SK-N-SH (cell line): Measurements from ENCODE around the gene SCARF2. TPM values are rescaled to one million over a fixed set of nuclear protein-coding genes. Genes with fewer than 3 reads are reported as not detected.

Source experiments
- CTCF ChIA-PET: fragments of 300-600, 350-600 bp; formaldehyde crosslinking; extraction: SDS; loops from one replicate; lab custom pipeline; 2021; lab: Yijun Ruan, JAX
- POLR2A ChIA-PET: fragments of 350-600 bp; sonication (Branson Sonifier 250); formaldehyde crosslinking; extraction: SDS; loops from one replicate; lab custom pipeline; 2020; ENCODE audit warnings: antibody characterized with exemption, inconsistent platforms; lab: Yijun Ruan, JAX
- DNase-seq: peaks from one replicate; pipeline ENCODE4 v3.0.0; 2012
- H2AFZ ChIP-seq: fragments of 200-600 bp; sonication (generic); 2 replicates; pipeline ENCODE4 v1.8.1; 2016; ENCODE audit warnings: antibody characterized with exemption, mild to moderate bottlenecking, low read depth
- H3F3A ChIP-seq: fragments of 200-600 bp; sonication (generic); replicated peaks from 2 replicates; pipeline ENCODE3; 2016; ENCODE audit warnings: antibody characterized with exemption, mild to moderate bottlenecking; ENCODE audit not compliant: insufficient read depth
- H3K27ac ChIP-seq, 2 experiments: fragments of 200-500 bp in 1 of 2; fragments of 200-600 bp in 1 of 2; sonication (Bioruptor generic) in 1 of 2; sonication (generic), shearing (Covaris generic) in 1 of 2; 2 replicates each; pipeline versions ENCODE4 v1.5.1 to v1.6.1; 2014 to 2016; ENCODE audit warnings: low read depth in 2 of 2, inconsistent platforms in 1 of 2, low read length in 1 of 2, mild to moderate bottlenecking in 1 of 2, mixed read lengths in 1 of 2
- H3K27me3 ChIP-seq: fragments of 200-600 bp; sonication (generic), shearing (Covaris generic); 2 replicates; pipeline ENCODE4 v1.6.1; 2016; ENCODE audit warnings: mixed run types; ENCODE audit not compliant: insufficient read depth
- H3K36me3 ChIP-seq, 2 experiments: fragments of 200-500 bp in 1 of 2; fragments of 200-600 bp in 1 of 2; sonication (Bioruptor generic) in 1 of 2; sonication (generic) in 1 of 2; replicated peaks in 1 of 2; 2 replicates each; pipeline versions ENCODE3 to v1.5.1; 2014 to 2016; ENCODE audit warnings: low read length in 1 of 2, mild to moderate bottlenecking in 1 of 2; ENCODE audit not compliant: insufficient read depth in 2 of 2, control insufficient read depth in 1 of 2
- H3K4me1 ChIP-seq, 2 experiments: fragments of 200-500 bp in 1 of 2; fragments of 200-600 bp in 1 of 2; sonication (Bioruptor generic) in 1 of 2; sonication (generic), shearing (Covaris generic) in 1 of 2; 2 replicates each; pipeline versions ENCODE4 v1.5.1 to v1.6.1; 2014 to 2016; ENCODE audit warnings: low read depth in 1 of 2, low read length in 1 of 2, mixed run types in 1 of 2; ENCODE audit not compliant: insufficient read depth in 2 of 2, control insufficient read depth in 1 of 2
- H3K4me2 ChIP-seq: fragments of 200-600 bp; sonication (generic), shearing (Covaris generic); 2 replicates; pipeline ENCODE4 v1.6.1; 2017; ENCODE audit warnings: mixed run types
- H3K4me3 ChIP-seq, 2 experiments: fragments of 200-500 bp in 1 of 2; fragments of 200-600 bp in 1 of 2; sonication (Bioruptor generic) in 1 of 2; sonication (generic), shearing (Covaris generic) in 1 of 2; 2 replicates each; pipeline versions ENCODE4 v1.5.1 to v1.8.1; 2014 to 2016; ENCODE audit warnings: low read depth in 2 of 2, inconsistent platforms in 1 of 2, low read length in 1 of 2, mild to moderate bottlenecking in 1 of 2, mixed read lengths in 1 of 2, moderate library complexity in 1 of 2
- H3K79me2 ChIP-seq: fragments of 200-600 bp; sonication (generic); 2 replicates; pipeline ENCODE4 v1.8.1; 2017; ENCODE audit warnings: mild to moderate bottlenecking; ENCODE audit not compliant: insufficient read depth
- H3K9ac ChIP-seq: fragments of 200-600 bp; sonication (generic); 2 replicates; pipeline ENCODE4 v1.6.1; 2017; ENCODE audit warnings: mixed run types
- H3K9me2 ChIP-seq: fragments of 200-600 bp; sonication (generic); 2 replicates; pipeline ENCODE4 v1.6.1; 2017; ENCODE audit warnings: mixed run types
- H3K9me3 ChIP-seq: fragments of 200-600 bp; sonication (generic); 2 replicates; pipeline ENCODE4 v1.6.1; 2017; ENCODE audit warnings: mixed run types, mild to moderate bottlenecking, moderate library complexity
- H4K20me1 ChIP-seq: fragments of 200-600 bp; sonication (generic); 2 replicates; pipeline ENCODE4 v1.6.1; 2017; ENCODE audit warnings: mild to moderate bottlenecking, mixed run types; ENCODE audit not compliant: insufficient read depth
- CHD2 ChIP-seq: fragments of 150-350 bp; IDR thresholded peaks from 2 replicates; pipeline ENCODE4 v1.6.1; 2018; ENCODE audit warnings: low read length; ENCODE audit not compliant: partially characterized antibody
- ELF1 ChIP-seq: IDR thresholded peaks from 2 replicates; pipeline ENCODE4 v1.4.0; 2012
- GATA2 ChIP-seq: sonication (generic); formaldehyde crosslinking; IDR thresholded peaks from 2 replicates; pipeline ENCODE4 v1.5.0; 2020; ENCODE audit warnings: mild to moderate bottlenecking, missing genetic modification reagents
- MXI1 ChIP-seq: IDR thresholded peaks from 2 replicates; pipeline ENCODE4 v1.6.1; 2012; ENCODE audit warnings: mild to moderate bottlenecking, low read depth, low read length, improper control_type of control experiment
- NRF1 ChIP-seq: IDR thresholded peaks from 2 replicates; pipeline ENCODE4 v1.6.1; 2012; ENCODE audit warnings: low read depth, mild to moderate bottlenecking, low read length
- RAD21 ChIP-seq: IDR thresholded peaks from 2 replicates; pipeline ENCODE4 v1.6.1; 2012; ENCODE audit warnings: mild to moderate bottlenecking, low read length
- SIN3A ChIP-seq: IDR thresholded peaks from 2 replicates; pipeline ENCODE4 v1.6.1; 2012; ENCODE audit warnings: low read depth, mild to moderate bottlenecking, low read length, moderate library complexity, borderline replicate concordance
- SMC3 ChIP-seq: IDR thresholded peaks from 2 replicates; pipeline ENCODE4 v1.6.1; 2012; ENCODE audit warnings: low read depth, low read length, improper control_type of control experiment
- TCF12 ChIP-seq: IDR thresholded peaks from 2 replicates; pipeline ENCODE4 v1.4.0; 2012
- TEAD4 ChIP-seq: IDR thresholded peaks from 2 replicates; pipeline ENCODE4 v1.4.0; 2012; ENCODE audit warnings: mild to moderate bottlenecking, borderline replicate concordance; ENCODE audit not compliant: insufficient read depth
- WGBS: methylation state at CpG from one replicate; pipeline ENCODE4 v1.1.6; 2017; ENCODE audit warnings: low lambda C conversion rate; 5-methylcytosine and 5-hydroxymethylcytosine counted together
- polyA plus RNA-seq, 3 experiments: library from polyadenylated mRNA; depleted of rRNA; stranded (reverse); fragments of >200 nt; gene quantifications; 2 replicates each; pipeline ENCODE4 v1.2.3, GENCODE V29; 2012
- TF ChIP-seq, protein P1 (sequence below): IDR thresholded peaks from 2 replicates; pipeline ENCODE4 v1.4.0; 2012; ENCODE audit warnings: low read depth, borderline replicate concordance
- TF ChIP-seq, protein P2 (sequence below): IDR thresholded peaks from 2 replicates; pipeline ENCODE4 v1.4.0; 2012; ENCODE audit warnings: low read depth, borderline replicate concordance
- TF ChIP-seq, protein P3 (sequence below): IDR thresholded peaks from 2 replicates; pipeline ENCODE4 v1.4.0; 2012; ENCODE audit warnings: low read depth
- TF ChIP-seq, protein P4 (sequence below): fragments of 150-350 bp; IDR thresholded peaks from 2 replicates; pipeline ENCODE4 v1.6.1; 2017; ENCODE audit warnings: antibody characterized with exemption, low read length, low read depth, borderline replicate concordance
- TF ChIP-seq, protein P5 (sequence below): fragments of 200-600 bp; sonication (generic); IDR thresholded peaks from 2 replicates; pipeline ENCODE4 v1.6.1; 2017; ENCODE audit warnings: antibody characterized with exemption, mild to moderate bottlenecking, moderate library complexity

Gene SCARF2
- polyA plus RNA-seq, 1 of the 3 experiments (the other 2 are of a cell fraction), result 49.0 TPM

DNA sequence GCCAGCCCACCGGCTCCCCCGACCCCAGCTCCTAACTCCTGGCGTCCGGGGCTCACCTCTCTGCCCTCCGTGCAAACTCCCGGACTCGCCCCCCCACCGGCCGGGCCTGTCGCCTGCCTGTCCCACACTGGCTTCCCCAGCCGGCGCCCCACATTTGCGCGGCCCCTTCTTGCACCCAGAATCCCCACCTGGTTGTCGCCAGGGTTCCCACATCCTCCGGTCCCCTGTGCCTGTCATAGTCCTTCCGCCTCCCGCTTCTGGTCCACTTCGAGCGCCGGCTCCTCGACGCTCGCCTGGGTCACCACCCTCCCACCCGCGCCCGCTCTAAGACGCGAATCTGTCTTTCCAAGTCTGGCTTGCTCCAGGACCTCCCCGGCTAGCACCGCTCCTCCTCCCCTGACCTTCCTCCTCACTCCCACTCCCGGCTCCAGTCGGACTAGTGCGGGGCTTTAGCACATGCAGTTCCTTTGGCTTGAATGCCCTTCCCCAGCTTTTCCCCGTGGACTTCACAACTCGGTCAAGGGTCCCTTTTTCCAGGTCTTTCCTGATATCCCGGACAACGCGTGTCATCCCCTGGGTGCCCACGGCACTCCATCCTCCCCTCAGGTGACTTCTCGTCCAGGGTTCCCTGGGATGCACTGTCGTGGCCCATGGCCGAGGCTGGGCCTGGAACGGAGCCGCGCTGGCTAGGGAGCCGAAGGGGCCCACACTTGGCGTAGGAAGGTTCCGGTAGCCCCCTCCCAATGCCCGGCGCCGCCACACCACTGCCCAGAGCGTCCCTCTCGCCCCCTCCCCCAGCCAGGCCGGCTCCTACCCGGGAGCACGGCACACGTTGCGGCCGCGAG lies 635 bp downstream of the SCARF2 start:
- DNase-seq, result peak; percentile 66
- POLR2A ChIA-PET, result interaction anchor here (1.3 to 3.2 kb wide), 2 partner anchors 9 to 14 kb away, joined by 4 to 13 read pairs; no protein-coding TSS in a partner anchor
- Histone ChIP-seq H3K9me2 (no peaks in the 10 kb centered on the region), H3K4me1 (peaks cover 19 to 28% of the 10 kb centered on the region in 2 experiments; a peak in 3 of 4 replicates), H3K27me3 (no peaks in the 10 kb centered on the region), H4K20me1 (peaks cover 42% of the 10 kb centered on the region), H3F3A (no peaks in the 10 kb centered on the region), H3K36me3 (peaks cover 0 to 4% of the 10 kb centered on the region in 2 experiments), H3K79me2 (peaks cover 55% of the 10 kb centered on the region), H3K27ac (peak overlapping the region; percentile 76 to 86), H3K4me2 (peak overlapping the region; percentile 99), H3K9me3 (no peaks in the 10 kb centered on the region), H3K4me3 (peak overlapping the region; percentile 94 to 96), H2AFZ (no peak overlapping the region), H3K9ac (peak overlapping the region; percentile 87)
- TF ChIP-seq ELF1 (no peak), TCF12 (no peak), SMC3 (no peak), MXI1 (peak; percentile 65; the same call in 1 of the 2 replicates), GATA2 (CRISPR knock-in tag) (no peak), RAD21 (no peak)
- TF ChIP-seq, protein P1, sequence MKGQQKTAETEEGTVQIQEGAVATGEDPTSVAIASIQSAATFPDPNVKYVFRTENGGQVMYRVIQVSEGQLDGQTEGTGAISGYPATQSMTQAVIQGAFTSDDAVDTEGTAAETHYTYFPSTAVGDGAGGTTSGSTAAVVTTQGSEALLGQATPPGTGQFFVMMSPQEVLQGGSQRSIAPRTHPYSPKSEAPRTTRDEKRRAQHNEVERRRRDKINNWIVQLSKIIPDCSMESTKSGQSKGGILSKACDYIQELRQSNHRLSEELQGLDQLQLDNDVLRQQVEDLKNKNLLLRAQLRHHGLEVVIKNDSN, result peak; percentile 27; the same call in 1 of the 2 replicates
- TF ChIP-seq, protein P2, sequence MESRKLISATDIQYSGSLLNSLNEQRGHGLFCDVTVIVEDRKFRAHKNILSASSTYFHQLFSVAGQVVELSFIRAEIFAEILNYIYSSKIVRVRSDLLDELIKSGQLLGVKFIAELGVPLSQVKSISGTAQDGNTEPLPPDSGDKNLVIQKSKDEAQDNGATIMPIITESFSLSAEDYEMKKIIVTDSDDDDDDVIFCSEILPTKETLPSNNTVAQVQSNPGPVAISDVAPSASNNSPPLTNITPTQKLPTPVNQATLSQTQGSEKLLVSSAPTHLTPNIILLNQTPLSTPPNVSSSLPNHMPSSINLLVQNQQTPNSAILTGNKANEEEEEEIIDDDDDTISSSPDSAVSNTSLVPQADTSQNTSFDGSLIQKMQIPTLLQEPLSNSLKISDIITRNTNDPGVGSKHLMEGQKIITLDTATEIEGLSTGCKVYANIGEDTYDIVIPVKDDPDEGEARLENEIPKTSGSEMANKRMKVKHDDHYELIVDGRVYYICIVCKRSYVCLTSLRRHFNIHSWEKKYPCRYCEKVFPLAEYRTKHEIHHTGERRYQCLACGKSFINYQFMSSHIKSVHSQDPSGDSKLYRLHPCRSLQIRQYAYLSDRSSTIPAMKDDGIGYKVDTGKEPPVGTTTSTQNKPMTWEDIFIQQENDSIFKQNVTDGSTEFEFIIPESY, result no peak
- TF ChIP-seq, protein P3, sequence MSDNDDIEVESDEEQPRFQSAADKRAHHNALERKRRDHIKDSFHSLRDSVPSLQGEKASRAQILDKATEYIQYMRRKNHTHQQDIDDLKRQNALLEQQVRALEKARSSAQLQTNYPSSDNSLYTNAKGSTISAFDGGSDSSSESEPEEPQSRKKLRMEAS, result peak; percentile 46; the same call in 1 of the 2 replicates
- CTCF ChIA-PET, result interaction anchor here (1.1 to 6.4 kb wide), 3 partner anchors 10 to 20 kb away, joined by 4 to 38 read pairs (median 5); no protein-coding TSS in a partner anchor
- 3% methylated on average over 35 of the region's 61 CpGs for WGBS

DNA sequence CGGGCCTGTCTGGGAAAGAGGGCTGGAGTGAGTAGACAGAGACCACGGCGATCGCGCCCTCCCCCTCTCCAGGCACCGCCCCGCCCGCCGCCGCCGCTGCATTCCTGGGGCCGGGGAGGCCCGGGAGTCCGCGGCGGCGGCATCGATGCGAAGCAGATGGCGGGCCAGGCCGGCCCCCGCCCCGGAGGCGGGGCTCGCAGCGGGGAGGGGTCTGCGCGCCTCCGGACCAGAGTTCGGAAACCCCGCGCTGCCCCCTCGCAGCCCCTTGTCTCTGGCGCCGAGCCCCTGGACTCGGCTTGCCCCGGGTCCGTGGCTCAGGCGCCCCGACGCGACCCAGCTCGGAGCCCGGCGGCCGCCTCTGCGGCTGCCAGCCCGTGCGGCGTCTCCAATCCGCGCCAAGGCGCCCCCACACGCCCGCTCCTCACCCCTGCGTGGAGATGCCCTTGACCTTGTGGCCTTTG lies 1.3 kb downstream of the SCARF2 start:
- Histone ChIP-seq H3K27ac (peak overlapping the region; percentile 76 to 86; a peak in 3 of 4 replicates), H2AFZ (no peak overlapping the region), H3K27me3 (no peaks in the 10 kb centered on the region), H3K4me2 (peak overlapping the region; percentile 99), H3K9me2 (no peaks in the 10 kb centered on the region), H3K4me3 (peak overlapping the region; percentile 94 to 96), H3K9me3 (no peaks in the 10 kb centered on the region), H3K4me1 (peaks cover 19 to 28% of the 10 kb centered on the region in 2 experiments; a peak in 3 of 4 replicates), H4K20me1 (peaks cover 46% of the 10 kb centered on the region), H3F3A (no peaks in the 10 kb centered on the region), H3K36me3 (peaks cover 0 to 2% of the 10 kb centered on the region in 2 experiments), H3K79me2 (peaks cover 61% of the 10 kb centered on the region), H3K9ac (peak overlapping the region; percentile 87)
- DNase-seq, result peak; percentile 90
- CTCF ChIA-PET, result interaction anchor here (1.1 to 6.4 kb wide), 3 partner anchors 9 to 20 kb away, joined by 4 to 38 read pairs (median 5); no protein-coding TSS in a partner anchor
- no CpG with 5 or more reads among the region's 56 CpGs for WGBS
- TF ChIP-seq CHD2, result peak; percentile 8
- TF ChIP-seq, protein P4, sequence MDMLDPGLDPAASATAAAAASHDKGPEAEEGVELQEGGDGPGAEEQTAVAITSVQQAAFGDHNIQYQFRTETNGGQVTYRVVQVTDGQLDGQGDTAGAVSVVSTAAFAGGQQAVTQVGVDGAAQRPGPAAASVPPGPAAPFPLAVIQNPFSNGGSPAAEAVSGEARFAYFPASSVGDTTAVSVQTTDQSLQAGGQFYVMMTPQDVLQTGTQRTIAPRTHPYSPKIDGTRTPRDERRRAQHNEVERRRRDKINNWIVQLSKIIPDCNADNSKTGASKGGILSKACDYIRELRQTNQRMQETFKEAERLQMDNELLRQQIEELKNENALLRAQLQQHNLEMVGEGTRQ, result no peak
- peak; percentile 43; the same call in 1 of the 2 replicates for TF ChIP-seq TEAD4
- TF ChIP-seq, protein P3, result 0 out of 2 replicates have a peak, but pooled peaks have one; percentile 11
- peak; percentile 37; the same call in 1 of the 2 replicates for TF ChIP-seq SIN3A
- TF ChIP-seq TCF12, result no peak; the same call in 1 of the 2 replicates
- peak; percentile 12; the same call in 1 of the 2 replicates for TF ChIP-seq NRF1
- TF ChIP-seq, protein P5, sequence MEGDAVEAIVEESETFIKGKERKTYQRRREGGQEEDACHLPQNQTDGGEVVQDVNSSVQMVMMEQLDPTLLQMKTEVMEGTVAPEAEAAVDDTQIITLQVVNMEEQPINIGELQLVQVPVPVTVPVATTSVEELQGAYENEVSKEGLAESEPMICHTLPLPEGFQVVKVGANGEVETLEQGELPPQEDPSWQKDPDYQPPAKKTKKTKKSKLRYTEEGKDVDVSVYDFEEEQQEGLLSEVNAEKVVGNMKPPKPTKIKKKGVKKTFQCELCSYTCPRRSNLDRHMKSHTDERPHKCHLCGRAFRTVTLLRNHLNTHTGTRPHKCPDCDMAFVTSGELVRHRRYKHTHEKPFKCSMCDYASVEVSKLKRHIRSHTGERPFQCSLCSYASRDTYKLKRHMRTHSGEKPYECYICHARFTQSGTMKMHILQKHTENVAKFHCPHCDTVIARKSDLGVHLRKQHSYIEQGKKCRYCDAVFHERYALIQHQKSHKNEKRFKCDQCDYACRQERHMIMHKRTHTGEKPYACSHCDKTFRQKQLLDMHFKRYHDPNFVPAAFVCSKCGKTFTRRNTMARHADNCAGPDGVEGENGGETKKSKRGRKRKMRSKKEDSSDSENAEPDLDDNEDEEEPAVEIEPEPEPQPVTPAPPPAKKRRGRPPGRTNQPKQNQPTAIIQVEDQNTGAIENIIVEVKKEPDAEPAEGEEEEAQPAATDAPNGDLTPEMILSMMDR, result no peak
- POLR2A ChIA-PET, result interaction anchor here (1.3 to 3.2 kb wide), 2 partner anchors 9 to 13 kb away, joined by 4 to 13 read pairs; no protein-coding TSS in a partner anchor
